CD4-positive, alpha-beta T cell treated with Interleukin-15 for 1 hour (primary cell): ENCODE measurements around the gene GPR26.

ENCODE experiments used
- DNase-seq: peaks from one replicate; pipeline ENCODE4 v3.0.0-alpha.2; 2020

GPR26 gene, protein sequence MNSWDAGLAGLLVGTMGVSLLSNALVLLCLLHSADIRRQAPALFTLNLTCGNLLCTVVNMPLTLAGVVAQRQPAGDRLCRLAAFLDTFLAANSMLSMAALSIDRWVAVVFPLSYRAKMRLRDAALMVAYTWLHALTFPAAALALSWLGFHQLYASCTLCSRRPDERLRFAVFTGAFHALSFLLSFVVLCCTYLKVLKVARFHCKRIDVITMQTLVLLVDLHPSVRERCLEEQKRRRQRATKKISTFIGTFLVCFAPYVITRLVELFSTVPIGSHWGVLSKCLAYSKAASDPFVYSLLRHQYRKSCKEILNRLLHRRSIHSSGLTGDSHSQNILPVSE

GRCh38 chr10:123666318-123667236 lies at the start of gene GPR26:
GPR26 (plus strand) TSS chr10:123666355; CDS start chr10:123666408, 53 bp downstream.
- DNase-seq = no peak

GRCh38 chr10:123618224-123618623 lies 47.9 kb upstream of the GPR26 start:
- no peak for DNase-seq

- no peak for DNase-seq
Observed at GRCh38 chr10:123619067-123619855, 46.9 kb upstream of the GPR26 start.

- DNase-seq = no peak
Observed at GRCh38 chr10:123620621-123621020, 45.5 kb upstream of the GPR26 start.

GRCh38 chr10:123621492-123621891 lies 44.7 kb upstream of the GPR26 start:
- DNase-seq = no peak

- DNase-seq = no peak
Observed at GRCh38 chr10:123621916-123622315, 44.2 kb upstream of the GPR26 start.

- DNase-seq = no peak
Observed at GRCh38 chr10:123622381-123622780, 43.8 kb upstream of the GPR26 start.

GRCh38 chr10:123624086-123624485 lies 42.1 kb upstream of the GPR26 start:
- DNase-seq = no peak

DNA sequence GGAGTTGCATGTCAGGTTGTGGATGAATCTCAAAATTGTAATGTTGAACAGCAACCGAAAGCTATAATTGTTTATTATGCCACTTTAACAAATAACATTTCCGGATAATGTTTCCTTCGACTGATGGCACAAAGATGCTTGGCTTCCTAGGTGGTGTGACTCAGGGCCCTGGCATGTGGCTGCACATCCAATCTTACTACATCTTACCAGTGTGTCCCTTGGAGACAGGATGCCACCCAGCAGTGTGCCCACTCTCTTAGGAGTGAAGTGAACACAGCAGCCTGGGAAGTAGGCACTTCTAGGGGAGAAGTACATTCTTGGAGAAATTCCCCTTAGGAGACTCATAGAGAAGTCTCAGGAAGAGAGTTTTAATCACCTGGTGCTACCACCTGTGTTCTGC lies 33.0 kb upstream of the GPR26 start:
- no peak for DNase-seq

DNA sequence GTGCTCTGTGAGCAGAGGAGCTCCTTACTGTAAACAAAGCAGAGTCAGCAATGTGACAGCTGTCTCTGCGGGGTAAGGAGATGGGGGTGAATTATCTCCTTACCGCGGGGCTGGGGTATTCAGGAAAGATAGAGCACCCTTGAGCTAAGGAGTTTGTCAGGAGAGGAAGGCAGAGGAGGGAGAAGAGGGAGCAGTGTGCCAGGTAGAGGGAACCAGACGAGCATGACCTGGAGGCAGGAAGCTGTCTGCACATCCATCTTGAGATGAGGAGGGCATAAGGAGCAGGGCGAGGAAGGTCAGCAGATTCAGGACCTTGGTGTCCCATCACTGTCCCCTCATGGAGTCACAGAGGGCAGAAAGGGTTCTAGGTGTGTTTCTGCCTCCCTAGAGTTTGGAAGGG lies 32.5 kb upstream of the GPR26 start:
- no peak for DNase-seq

DNA sequence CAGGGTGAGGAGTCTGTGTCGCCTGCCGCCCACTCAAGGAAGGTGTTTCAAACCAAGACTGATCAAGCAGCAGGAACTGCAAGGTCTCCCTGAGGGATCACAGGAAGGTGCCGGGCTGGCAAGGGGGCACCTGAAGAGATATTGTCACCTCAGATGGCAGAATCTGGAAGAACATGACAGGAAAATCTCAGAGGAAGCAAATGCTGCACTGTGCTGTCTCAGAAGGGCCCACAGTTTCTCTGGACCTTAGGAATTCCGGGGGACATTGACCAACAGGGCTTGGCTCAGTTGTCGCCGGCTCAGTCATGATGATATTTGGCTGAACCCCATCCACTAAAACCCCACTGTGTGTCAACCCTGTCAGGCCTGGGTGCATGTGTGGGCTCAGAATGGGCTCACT lies 31.9 kb upstream of the GPR26 start:
- no peak for DNase-seq

- no peak for DNase-seq
Observed at GRCh38 chr10:123635131-123635530, 31.0 kb upstream of the GPR26 start.

- DNase-seq = no peak
Observed at GRCh38 chr10:123635745-123636144, 30.4 kb upstream of the GPR26 start.

- DNase-seq = no peak
Observed at GRCh38 chr10:123636598-123637325, 29.4 kb upstream of the GPR26 start.

DNA sequence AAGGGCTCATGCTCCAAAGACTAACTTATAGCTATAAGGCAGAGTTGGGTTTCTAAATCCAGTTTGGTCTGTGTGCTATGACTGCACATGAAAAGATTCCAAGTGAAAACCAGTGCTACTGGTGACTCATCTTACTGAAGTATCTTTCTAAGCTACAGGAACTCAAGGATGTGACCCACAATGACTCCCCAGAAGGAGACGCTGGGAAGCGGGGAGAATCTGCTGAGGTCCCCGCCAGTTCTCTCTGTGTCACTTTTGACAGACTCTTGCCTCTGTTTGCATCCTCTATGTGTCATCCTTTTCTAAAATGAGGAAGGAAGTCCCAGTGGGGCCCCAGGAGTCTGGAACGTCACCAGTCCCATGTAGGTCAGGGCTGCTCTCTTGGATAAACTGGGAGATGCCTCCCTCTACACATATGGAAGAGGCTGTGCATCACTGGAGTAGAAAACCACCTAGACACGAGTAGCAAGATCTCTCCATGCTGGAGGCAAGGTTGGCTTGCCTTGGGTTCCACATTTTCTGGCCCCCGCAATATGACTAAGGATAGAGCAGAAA lies 28.8 kb upstream of the GPR26 start:
- DNase-seq = no peak

DNA sequence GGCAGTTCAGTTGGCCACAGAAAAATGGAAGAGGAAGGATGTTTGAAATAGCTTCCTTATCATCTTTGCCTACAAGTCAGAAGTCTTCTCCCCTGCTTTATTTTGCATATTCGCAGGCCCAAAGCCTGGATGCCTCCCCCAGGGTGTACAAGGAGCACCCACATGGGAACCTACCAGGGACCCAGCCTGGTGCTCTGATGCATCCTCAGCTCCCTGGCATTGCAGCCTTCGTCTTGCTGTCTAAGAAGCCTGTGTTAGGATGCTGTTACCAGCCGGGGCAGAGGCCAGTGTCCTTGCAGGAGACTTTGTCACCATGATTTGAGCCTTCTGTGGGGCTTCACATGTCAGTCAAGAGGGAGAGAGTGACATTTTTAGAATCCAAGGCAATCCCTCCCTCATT lies 27.0 kb upstream of the GPR26 start:
- DNase-seq = no peak

- no peak for DNase-seq
Observed at GRCh38 chr10:123640016-123640535, 26.1 kb upstream of the GPR26 start.

- no peak for DNase-seq
Observed at GRCh38 chr10:123642293-123642692, 23.9 kb upstream of the GPR26 start.

DNA sequence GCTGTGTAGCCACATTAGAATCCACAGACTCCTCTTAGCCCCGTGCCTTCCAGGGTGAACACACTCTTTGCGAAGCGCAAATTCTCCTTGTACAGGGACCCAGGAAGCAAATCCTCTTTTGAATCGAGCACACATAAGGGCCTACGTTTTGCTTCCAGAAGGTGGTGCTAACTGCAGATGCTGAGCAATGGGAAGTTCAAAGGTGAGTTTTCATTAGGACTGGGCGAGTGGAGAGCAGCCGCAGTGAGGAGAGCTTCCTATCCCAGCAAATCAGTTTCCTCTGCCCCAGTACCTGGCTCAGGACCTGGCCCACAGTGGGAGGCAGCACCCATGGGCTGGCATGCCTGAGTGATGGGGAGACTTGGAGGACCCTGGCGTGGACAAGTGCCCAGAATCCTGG lies 23.5 kb upstream of the GPR26 start:
- DNase-seq = no peak

- no peak for DNase-seq
Observed at GRCh38 chr10:123643315-123643714, 22.8 kb upstream of the GPR26 start.

DNA sequence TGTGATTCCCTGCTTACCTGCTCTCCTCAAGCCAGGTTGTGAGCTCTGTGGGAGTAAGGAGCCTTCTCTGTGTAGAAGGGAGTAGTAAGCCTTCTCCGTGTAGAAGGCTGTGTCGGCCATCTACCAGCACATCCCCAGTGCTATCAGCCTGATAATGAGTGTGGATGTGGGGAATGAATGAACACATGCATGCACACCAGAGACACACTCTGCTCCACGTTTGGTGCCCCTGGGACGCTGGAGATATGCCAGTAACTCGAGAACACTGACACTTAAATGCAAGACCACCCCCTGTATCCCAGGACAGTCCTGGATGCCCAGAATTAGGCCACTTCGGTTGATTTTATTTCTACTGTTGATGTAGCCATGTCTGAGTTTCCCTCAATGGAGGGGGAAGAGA lies 21.1 kb upstream of the GPR26 start:
- DNase-seq = no peak

GRCh38 chr10:123645615-123646014 lies 20.5 kb upstream of the GPR26 start:
- DNase-seq = no peak
